Glutamatergic neuron (in vitro differentiated cells): ENCODE data around the gene HMGCS2. TPM values are rescaled to one million over a fixed set of nuclear protein-coding genes. Genes with fewer than 3 reads are reported as not detected.
A peak's percentile ranks its signal among the peaks of the same experiment; 100 is the strongest.

ENCODE experiments used
- DNase-seq: peaks from one replicate; pipeline ENCODE4 v3.0.0; 2022
- H3K27ac Mint-ChIP-seq: one replicate; pipeline ENCODE4 v1.8.0; 2020; ENCODE audit warnings: mild to moderate bottlenecking, mixed read lengths, inconsistent platforms; ENCODE audit not compliant: unreplicated experiment
- H3K27me3 Mint-ChIP-seq: one replicate; pipeline ENCODE4 v1.8.0; 2020; ENCODE audit warnings: mild to moderate bottlenecking, moderate library complexity, mixed read lengths, inconsistent platforms; ENCODE audit not compliant: unreplicated experiment
- H3K36me3 Mint-ChIP-seq: one replicate; pipeline ENCODE4 v1.8.0; 2020; ENCODE audit warnings: mild to moderate bottlenecking, mixed read lengths, inconsistent platforms; ENCODE audit not compliant: unreplicated experiment
- H3K4me1 Mint-ChIP-seq: one replicate; pipeline ENCODE4 v1.8.0; 2020; ENCODE audit warnings: mild to moderate bottlenecking, low read depth, mixed read lengths, inconsistent platforms; ENCODE audit not compliant: unreplicated experiment
- H3K4me3 Mint-ChIP-seq: one replicate; pipeline ENCODE4 v1.8.0; 2020; ENCODE audit warnings: mild to moderate bottlenecking, mixed read lengths, inconsistent platforms; ENCODE audit not compliant: unreplicated experiment
- H3K9me3 Mint-ChIP-seq: one replicate; pipeline ENCODE4 v1.8.0; 2020; ENCODE audit warnings: mild to moderate bottlenecking, moderate library complexity, mixed read lengths, inconsistent platforms; ENCODE audit not compliant: unreplicated experiment
- CTCF ChIP-seq: fragments of 200-600 bp; sonication (generic); IDR thresholded peaks from one replicate; pipeline ENCODE4 v1.5.0; 2021; ENCODE audit not compliant: partially characterized antibody, unreplicated experiment
- total RNA-seq: library from RNA; stranded (reverse); fragmentation: NEBNext Ultra II Directional; extraction: Animal tissue kit (Norgen Biotek cat#: 25700); gene quantifications from one replicate; pipeline ENCODE4 v1.2.1, GENCODE V29; 2021; ENCODE audit not compliant: unreplicated experiment

The HMGCS2 gene
- total RNA-seq, 1 donor from 2014 or later = not detected

- peaks cover 5% of the 10 kb centered on the region for H3K27me3 Mint-ChIP-seq
- H3K36me3 Mint-ChIP-seq = peaks cover 5% of the 10 kb centered on the region
- no peak for TF ChIP-seq CTCF
- DNase-seq = no peak
- H3K4me1 Mint-ChIP-seq = peaks cover 29% of the 10 kb centered on the region
- no peak overlapping the region for H3K27ac Mint-ChIP-seq
- peaks cover 18% of the 10 kb centered on the region for H3K9me3 Mint-ChIP-seq
- no peak overlapping the region for H3K4me3 Mint-ChIP-seq
Measured at GRCh38 chr1:119718409-119718808, 50.3 kb downstream of the HMGCS2 start.

DNA sequence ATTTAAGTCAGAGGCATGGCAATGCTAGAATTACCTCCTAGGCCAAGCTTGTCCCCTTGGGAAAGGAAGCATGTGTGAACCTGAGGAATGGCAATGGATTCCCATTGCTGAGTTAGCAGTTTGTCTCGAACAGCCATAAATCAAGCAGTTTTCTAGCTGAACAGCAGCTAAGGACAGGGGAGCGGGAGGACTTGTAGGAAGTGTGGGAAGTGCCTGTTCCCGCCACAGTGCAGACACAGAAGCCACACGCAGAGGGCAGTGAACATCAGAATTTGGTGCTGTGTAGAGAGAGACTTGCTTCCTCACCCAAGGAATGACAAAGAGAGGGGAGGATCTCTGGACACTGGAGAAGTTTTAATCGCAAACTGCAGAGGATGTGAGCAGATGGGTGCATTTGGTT, 53.2 kb downstream of the HMGCS2 start:
- peaks cover 33% of the 10 kb centered on the region for H3K4me1 Mint-ChIP-seq
- no peak for DNase-seq
- peaks cover 15% of the 10 kb centered on the region for H3K27me3 Mint-ChIP-seq
- no peak for TF ChIP-seq CTCF
- no peaks in the 10 kb centered on the region for H3K36me3 Mint-ChIP-seq
- H3K9me3 Mint-ChIP-seq = peaks cover 34% of the 10 kb centered on the region
- H3K4me3 Mint-ChIP-seq = peak overlapping the region; percentile 85
- H3K27ac Mint-ChIP-seq = peak overlapping the region; percentile 76

GRCh38 chr1:119714583-119714982, 54.1 kb downstream of the HMGCS2 start:
- Mint-ChIP-seq H3K9me3 (peaks cover 32% of the 10 kb centered on the region), H3K4me1 (peaks cover 33% of the 10 kb centered on the region), H3K27me3 (peaks cover 15% of the 10 kb centered on the region), H3K27ac (peak overlapping the region; percentile 96), H3K36me3 (no peaks in the 10 kb centered on the region), H3K4me3 (peak overlapping the region; percentile 93)
- no peak for TF ChIP-seq CTCF
- DNase-seq = no peak

GRCh38 chr1:119713749-119714456, 54.8 kb downstream of the HMGCS2 start:
- Mint-ChIP-seq H3K4me1 (peaks cover 33% of the 10 kb centered on the region), H3K4me3 (peak overlapping the region; percentile 93), H3K27me3 (peaks cover 15% of the 10 kb centered on the region), H3K36me3 (no peaks in the 10 kb centered on the region), H3K27ac (peak overlapping the region; percentile 96), H3K9me3 (peaks cover 30% of the 10 kb centered on the region)
- no peak for DNase-seq
- TF ChIP-seq CTCF = no peak

DNA sequence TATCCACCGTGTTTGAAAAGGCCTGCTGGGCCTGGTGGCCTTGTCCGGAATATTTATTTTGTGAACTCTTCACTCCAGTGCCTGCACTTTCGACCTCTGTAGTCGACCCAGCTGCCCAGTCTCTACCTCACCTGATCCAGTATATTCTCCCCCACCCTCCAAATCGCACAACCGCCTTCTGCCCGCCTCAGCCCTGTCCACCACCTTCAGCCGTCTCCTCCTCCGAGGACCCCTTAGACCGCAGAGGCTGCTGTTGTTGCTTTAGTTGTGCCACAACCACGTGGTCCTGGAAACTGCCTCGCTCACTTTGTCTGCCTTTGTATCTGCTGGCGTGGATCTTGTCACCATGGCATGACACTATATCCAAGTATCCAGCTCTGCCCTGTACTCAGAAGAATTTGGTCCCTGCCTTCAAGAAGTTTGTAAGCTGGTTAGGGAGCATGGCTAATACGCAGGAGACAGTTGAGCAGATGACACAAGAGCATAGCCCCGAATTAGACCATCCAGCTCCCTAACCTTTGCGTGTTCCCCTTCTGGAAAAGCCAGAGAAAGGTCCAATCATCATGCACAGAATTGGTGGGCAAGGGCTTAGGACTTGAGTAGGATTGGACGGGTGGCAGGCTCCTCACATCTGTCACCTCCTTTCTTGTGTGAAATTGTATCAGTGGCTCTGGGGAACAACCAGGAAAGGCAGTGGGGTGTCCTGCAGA, 55.5 kb downstream of the HMGCS2 start:
- Mint-ChIP-seq H3K27me3 (peaks cover 15% of the 10 kb centered on the region), H3K4me3 (peak overlapping the region; percentile 93), H3K27ac (peak overlapping the region; percentile 96), H3K36me3 (no peaks in the 10 kb centered on the region), H3K9me3 (peaks cover 30% of the 10 kb centered on the region), H3K4me1 (peaks cover 33% of the 10 kb centered on the region)
- DNase-seq = no peak
- TF ChIP-seq CTCF = no peak
